Ammon's horn (tissue), 1 donor: ENCODE measurements around the gene LRRC27.

Experiments
- DNase-seq: peaks from one replicate; pipeline ENCODE4 v3.0.0-alpha.2; 2016; ENCODE audit warnings: low spot score

The LRRC27 gene

DNA sequence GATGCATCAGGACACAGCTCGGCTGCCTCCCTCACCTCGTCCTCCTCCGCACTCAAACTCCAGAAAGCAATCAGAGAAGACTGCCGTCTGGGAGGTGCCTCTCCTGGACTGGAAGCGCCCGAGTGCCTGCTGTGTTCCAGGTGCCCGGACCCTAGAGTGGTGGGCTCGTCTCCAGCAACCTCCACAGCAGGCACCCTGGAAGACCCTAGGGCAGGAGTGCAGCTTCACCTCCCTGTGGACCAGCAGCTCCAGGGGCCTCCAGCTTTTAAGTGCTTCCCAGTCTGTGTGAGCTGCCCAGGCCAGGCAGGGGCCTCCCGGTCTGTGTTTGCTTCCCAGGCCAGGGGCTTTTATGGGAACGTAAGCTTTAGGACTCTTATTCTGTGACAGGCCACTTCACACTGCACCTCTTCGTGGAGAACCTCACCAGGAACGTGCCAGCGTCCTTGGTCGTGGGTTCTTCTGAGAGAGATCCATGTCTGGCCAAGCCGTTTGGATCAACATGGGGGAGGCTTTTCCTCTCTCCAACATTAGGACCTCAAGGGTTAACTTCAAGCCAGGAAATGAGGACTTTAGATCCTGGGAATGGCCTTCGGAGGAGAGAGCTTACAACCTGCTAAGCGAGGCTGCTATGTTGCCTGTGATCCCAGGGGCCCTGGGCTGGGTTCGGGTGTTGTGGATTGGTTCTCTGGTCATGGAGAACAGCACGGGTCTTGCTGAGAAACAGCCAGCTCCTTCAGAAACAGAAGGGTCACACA, 59.1 kb downstream of the LRRC27 start:
- DNase-seq: no peak

DNA sequence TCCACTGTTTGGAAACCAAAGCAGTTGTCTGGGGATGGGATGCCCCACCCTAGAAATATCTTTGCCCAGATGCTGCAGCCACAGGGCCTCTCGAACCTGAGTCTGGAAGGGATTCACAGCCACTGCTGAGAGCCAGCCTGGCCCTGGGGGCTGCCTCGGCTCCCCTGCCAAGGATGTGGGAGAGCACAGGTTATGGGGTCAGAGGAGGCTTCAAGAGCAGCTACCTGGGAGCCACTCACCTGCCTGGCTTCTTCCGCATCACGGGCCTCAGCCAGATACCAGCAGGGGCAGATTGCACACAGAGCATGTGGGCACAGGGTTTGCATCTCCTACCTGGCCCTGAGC, 59.7 kb downstream of the LRRC27 start:
- DNase-seq: no peak

DNA sequence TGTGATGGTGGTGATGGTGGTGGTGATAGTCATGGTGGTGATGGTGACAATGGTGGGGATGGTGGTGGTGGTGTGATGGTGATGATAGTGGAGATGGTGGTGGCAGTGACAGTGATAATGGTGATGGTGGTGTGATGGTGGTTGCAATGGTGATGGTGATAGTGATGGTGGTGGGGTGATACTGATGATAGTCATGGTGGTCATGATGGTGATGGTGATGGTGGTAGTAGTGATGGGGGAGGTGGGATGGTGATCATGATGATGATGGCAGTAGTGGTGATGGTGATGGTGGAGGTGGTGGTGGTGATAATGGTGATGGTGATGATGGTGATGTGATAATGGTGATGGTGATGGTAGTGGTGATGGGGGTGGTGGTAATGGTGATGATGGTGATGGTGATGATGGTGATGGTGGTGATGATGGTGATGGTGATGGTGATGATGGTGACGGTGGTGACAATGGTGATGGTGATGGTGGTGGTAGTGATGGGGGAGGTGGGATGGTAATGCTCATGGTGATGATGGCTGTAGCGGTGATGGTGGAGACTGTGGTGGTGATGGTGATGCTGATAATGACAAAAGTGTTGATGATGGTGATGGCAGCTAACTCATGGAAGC, 60.3 kb downstream of the LRRC27 start:
- no peak for DNase-seq

DNA sequence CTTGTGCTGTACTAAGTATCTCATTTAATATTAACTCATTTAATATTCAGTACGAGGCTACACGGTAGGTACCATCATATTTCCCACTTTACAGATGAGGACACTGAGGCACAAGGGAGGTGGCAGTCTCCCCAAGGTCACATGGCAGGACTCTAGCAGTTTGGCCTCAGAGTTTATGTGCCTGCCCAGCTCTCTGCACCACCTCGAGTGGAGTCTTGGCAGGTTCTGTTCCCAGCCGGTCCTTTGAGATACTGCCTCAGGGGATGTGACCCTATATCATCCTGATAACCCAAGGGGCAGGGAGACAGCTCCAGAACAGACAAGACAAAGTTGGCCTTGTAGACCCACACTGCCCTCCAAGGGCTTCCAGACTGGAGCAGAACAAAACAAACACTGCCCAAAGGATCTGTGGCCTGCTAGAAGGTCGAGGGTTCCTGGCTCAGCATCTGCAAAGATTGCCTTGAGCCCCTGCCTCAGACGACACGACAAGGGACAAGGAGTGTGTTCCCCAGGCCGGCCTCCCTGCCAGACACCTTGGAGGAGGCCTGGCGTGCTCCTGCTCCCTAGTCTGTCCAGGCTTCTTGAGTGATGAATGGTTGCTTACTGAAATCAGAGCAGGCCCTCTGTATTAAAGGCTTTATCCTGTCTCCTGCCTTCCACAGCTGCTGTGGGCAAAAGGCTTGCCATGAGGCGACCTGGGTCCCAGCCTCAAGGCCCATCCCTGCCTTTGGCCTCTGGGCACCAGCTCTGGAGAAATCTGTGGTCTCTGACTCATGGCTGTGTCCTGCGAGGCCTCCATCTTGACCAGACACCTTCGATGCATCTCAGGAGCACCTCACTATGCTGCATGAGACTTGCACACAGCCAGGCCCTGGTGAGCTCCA, 61.1 kb downstream of the LRRC27 start:
- DNase-seq: no peak

DNA sequence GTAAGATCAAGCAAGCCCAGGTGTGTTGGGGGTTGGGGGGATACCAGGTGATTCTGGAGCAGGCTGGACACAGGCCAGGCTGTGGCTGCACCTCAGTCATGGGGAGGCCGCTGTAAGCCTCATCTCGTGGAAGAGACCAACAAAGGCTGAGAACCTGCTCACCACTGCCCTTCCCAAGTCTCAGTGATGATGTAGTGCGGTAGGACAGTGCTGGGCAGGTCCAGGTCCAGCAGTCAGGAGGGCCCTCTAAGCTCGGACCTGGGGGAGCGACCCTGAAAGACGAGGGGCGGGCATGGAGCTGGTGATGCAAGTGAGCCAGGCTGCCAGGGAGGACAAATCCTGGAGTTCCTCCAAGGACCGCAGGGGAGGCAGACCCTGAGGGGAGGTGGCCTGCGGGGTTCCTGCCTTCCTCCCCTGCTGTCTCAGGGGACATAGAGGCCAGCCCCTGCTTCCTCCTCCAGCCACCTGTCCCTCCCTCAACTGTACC, 61.7 kb downstream of the LRRC27 start:
- no peak for DNase-seq

DNA sequence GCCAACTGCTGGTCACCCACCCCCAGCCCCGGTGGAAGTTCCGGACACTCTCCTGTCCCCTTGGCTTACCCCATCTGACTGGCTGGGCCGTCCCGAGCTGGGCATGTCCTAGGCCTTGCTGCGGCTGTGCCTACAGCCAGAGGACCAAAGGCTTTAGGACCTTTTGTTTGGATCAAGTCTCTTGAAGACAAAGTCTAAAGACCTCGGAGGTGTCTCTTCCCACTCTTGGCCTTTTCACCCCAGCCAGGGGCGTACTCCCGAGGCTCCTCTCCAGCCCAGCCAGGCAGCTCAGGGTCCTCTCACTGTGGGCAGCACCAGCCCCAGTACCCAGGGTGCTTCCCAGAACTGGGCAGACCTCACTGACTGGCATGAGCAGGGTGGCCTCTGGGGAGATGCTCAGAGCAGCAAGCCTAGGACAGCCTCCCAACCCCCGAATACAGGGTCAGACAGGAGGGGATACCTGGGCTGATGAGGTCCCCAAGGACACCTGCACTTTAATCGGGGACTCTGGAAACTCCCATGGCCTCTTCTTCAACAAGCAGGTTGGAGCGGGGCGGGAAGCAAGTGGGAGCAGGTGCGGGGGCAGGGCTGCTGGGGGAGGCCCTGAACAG, 62.3 kb downstream of the LRRC27 start:
- DNase-seq: no peak

DNA sequence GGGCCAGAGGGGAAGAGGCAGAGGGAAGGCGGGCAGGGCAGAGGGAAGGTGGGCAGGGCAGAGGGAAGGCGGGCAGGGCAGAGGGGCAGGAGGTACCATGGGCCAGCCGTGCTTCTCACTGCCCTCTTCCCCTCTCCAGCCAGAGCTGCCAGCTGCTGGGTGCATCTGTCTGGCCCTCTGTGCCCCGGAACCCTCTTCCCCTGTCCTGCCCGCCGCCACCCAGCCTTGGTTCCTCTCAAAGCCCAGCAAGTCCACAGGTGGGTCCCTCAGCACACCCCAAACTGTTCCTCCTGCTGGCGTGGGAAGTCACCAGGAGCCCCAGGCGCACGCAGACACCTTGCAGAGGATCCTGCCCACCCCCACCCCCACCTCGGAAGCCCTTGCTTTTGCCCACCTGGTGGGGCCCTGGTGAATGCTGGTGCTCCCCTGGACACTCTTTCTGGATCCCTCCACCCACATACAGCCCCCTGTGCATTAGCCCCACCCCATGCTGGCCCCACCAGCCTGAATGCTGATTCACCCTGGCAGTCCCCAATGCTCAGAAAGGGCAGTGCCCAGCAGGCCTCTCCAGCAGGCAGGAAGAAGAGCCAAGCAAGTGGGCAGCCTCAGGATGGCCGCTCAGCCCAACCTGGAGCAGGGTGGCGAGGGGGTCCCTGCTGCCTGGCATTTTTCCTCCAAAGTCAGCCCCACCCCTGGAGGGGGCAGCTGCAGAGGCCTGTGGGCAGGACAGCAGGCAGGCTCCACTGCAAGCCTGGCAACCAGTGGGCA, 63.1 kb downstream of the LRRC27 start:
- no peak for DNase-seq

DNA sequence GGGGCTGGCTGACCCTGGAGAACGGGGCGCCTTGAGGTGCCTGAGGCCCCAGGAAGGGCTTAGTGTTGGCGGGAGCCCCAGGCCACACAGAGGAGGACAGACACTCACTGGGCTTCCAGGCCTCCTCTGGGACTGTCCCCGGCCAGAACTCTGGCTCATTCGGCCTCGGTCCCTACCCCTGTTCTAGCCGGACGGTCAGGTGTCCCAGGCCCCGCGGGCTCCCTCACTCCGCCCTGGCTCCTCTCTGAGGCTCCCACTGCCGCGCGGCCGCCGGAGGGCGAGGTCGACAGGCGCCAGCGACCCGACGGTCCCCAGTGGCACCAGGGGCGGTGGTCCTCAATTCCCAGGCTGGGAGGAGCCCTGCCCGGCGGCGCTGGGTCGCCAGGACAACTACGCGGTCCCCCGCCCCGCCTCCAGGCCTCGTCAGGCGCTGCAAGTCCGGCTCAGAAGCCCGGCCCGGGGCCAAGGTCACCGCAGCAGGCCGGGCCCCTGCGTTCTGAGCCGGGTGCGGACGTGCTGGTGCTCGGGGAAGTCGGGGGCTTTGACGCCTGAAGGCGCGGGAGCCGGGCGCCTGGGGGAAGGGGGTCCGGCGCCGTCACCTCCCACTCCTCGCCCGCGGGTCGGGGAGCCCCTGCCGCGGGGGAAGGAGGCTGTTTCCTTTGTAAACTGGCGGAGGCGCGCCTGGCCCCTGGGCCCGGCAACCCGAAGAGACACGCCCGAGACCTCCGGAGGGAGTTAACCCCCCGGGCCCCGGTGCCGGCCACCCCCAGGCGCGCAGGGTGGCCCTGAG, 63.9 kb downstream of the LRRC27 start:
- DNase-seq: no peak

DNA sequence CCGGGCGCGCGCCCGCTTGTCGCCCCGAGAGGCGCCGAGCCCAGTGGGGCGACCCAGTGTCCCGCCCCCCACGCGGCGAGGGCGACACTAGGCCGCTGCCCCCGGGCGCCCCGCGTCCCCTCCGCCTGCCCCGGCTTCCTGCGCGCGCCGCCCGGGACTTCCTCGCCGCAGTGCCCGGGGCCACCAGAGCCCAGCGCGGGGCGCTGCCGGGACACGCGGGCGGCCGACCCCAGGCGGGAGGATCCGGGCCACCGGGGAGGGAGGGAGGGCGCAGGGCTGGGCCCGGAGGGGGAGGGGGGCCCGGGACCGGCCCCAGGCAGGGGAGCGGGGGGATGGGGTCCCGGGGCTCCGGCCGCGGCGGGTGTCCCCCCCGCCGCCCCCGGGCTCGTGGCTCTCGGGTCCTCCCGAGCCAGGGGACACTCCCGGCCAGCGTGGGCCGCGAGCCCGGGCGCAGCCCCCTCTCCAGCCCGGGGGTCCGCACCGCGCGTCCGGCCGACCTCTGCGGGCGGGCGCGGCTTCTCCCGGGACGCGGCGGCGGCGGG, 64.6 kb downstream of the LRRC27 start:
- no peak for DNase-seq

DNA sequence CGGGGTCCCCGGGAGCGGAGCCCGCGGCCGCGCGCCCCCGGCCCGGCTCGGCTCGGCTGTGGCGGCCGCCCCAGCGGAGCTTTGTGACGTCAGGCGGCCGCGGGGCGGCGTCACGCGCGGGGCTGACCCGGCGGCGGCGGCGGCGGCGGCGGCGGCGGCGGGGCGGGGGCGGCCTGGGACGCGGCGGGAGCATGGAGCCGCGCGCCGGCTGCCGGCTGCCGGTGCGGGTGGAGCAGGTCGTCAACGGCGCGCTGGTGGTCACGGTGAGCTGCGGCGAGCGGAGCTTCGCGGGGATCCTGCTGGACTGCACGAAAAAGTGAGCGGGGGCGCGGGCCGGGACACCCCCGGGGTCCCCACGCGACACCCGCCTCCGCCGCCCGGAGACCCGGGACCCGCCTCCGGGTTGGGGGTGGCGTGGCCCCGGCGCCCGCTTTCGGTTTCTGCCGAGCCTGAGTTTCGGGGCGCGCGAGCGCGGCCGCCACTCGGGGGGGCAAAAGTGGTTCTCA, 65.1 kb downstream of the LRRC27 start, which contains the start of gene PWWP2B:
Gene PWWP2B, plus strand, starts transcription at position 165 of the 506 bp plus-strand sequence. Its CDS starts 27 bp downstream, at position 192.
- DNase-seq: no peak

DNA sequence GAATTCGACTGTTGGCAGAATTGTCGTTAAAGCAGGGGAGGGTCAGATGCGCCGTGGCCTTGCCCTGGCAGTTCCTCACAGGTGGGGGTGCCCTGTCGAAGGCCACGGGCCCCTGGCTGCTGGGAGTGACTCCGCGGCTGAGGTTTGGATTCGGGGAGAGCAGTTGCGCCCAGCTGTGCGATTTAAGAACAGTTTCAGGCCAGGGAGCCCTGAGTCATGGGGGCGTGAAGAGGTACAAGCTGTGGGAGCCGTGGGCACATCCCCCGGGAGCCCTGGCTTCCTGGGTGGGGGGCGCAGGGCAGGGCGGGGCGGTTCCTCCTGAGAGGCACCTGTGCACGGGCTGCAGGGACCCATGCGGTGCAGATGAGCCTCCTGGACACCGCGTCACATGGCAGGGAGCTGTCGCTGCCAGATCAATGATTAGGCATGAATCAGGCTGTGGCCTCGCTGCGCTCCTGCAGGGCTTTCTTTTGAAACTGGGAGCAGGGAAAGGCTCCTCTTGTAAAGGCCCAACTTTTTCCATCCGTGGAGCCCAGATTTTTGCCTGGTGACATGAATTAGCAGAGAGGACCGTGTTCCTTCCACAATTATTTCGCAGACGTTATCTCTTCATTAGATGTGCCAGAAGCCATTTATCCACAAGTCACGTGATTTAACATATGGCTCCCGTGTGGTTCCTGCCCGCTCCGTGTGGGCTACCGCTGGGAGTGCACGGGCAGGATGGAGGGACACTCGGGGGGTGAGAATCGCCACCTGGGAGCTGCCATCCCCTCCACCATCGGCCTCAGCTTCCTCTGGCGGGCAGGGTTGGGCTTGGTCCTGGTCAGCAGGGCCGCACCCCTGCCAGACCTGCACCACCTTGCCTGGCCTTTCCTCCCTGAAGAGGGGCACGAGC, 65.9 kb downstream of the LRRC27 start:
- DNase-seq: no peak

DNA sequence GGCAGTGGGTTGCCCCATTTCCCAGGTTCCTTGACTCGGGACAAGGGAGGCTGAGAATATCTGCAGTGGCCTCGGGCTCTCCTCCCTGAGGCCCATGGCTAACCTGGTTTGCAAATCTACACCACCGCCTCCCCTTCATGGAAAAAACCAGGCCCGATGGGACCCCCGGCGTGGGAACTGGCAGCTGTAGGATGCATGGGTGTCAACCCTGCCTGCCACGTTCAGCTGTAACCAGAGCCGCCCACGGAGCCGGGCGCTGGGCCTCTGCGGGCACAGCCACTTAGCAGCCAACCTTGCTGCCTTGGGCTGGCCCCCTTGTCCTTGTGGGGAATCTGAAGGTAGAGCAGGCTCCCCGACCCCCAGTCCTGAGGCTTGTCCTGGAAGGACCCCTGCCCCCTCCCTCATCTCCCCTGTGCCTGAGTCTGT, 66.6 kb downstream of the LRRC27 start:
- no peak for DNase-seq

DNA sequence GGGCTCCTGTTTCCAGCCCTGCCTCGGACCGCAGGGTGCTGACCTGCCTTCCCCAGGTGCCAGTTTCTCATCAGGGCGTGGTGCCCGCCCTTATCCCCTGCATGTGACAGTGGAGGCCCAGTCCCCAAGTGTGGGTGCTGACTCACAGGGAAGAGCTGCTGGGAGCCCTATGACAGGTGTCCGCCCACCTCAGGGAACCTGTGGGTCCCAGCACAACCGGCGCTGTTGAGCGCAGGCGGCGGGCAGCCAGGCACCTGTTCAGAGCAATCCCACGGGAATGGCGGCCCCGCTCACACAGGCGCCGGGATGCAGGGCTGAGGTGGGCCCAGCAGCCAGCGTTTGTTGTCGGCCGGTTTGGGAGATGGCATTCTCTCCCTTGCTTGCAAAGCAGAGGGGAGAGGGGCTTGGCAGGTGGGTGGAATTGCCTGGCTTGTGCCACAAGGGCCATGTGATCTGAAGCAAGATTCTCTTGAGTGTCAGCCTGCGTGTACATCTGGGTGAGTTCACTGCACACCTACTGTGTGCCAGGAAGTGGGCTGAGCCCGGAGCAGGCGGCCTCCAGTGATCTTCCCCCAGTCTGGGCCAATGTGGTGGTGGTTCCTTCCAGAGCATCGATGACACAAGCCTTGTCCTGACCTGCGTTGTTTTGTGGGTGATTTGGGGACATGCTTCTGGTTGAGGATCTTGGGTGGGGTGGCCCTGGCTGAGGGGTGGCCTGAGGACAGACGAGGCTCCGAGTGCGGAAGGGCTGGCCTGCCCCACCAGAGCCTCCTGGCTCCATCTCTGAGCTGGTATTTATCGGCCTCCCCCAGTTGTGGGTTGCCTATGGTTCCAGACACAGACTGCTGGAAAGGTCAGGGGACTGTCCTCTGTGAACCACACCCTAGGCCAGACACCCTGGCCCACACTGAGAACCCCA, 67.4 kb downstream of the LRRC27 start:
- no peak for DNase-seq

DNA sequence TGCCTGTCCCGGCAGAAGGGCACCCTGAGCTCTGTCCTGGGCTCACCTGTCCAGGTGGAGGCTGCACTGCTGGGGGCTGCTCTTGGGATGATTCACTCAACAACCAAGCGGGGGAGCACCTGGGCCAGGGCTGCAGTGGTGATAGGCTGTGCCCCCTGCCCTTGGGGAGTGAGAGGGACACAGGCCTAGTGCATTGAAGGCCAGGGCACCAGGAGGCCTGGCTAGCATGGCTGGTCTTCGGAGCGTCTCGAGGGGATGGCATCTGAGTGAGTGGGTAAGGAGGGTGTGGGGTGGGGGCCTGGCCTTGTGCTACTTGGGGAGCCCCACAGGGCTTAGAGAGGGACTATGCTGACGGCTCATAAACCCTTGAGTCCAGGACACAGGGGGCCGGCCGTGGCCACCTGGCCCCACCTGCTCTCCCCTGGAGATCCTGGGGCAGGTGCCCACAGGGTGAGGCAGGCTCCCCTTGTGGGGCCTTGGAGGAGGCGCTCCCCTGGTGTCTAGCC, 68.1 kb downstream of the LRRC27 start:
- no peak for DNase-seq

DNA sequence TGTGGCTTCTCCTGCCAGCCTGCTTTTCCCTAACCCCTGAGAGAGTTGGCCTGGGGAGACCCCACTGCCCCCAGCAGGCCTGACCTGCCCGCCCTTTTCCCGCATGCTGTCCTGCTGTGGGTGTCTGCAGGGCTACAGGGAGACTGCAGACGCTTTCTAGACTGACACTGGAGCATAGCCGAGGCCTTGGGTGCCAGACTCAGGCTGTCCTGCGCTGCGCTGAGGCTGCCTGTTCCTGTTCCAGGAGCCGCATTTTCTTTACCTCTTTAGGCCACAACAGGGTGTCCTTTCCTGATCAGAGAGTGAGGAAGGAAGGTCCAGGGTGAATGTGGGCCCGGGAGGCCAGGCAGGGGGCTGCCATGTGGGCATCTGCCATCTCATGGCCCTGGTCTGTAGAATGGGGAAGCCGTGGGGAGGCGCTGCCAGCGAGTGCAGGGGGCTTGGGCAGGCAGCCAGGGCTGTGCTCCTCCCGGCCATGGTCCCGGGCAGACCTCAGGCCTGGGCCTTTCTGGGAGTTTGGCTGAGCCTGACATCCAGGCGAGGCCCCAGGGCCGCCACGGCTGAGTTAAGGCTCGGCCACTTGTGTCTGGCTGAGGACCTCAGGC, 68.7 kb downstream of the LRRC27 start:
- DNase-seq: no peak

DNA sequence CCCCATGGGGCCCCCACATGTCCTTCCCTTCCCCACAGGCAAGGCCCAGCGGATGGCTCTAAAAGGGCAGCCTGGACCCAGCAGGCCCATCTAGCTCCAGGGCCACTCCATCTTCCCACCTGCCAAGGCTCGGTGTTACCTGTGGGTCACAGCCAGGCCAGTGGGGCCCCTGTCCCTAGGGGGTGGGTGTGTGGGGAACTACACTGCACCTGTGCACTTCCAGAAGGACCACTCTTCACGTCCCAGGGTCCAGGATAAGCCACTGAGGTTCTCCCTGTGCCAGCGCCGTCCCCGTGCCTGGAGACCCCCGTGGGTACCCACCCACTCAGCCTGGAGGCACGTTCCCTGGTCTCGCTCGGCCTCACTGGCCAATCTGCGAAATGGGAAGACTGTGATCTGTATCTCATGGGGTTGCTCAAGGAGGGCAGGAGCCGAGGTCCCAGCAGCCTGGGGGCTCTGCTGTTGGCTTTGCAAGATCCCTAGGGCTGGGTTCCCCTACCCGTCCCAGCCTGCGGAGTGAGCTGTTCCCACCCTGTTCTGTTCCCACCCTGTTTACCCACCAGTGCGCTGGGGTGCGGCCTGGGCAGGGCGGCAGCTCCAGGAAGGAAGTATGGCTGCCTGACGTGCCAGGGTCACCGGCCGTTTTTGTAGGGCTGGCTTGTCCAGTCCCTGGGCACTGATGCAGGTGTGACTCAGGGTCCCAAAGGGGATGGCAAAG, 69.6 kb downstream of the LRRC27 start:
- no peak for DNase-seq

DNA sequence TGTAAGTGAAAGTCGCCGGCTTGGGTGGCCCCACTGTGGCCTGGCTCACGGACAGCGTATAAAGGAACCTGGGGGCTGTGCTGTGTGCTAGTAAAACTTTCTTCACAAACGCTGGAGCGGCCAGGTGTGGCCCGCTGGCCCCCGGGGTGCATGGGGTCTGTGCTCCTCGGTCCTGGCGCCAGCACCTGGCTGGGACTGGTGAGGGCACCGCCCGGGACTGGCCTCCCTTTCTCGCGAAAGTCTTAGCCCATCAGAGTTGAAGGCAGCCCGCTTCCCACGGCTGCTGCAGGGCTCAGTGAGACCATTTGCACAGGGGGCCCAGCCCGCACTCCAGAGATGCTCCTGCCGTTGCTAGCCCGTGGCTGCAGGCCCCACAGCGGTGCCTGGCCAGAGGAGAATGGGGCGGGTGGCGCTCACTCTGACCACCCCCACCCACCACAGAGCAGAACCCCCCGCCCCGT, 70.8 kb downstream of the LRRC27 start:
- DNase-seq: no peak
